Endothelial cell (in vitro differentiated cells): ENCODE measurements around the gene PRR14L. TPM values are rescaled to one million over a fixed set of nuclear protein-coding genes. Genes with fewer than 3 reads are reported as not detected.

Experiments
- DNase-seq: peaks from one replicate; pipeline ENCODE4 v3.0.0; 2021; ENCODE audit warnings: low spot score
- H3K27ac Mint-ChIP-seq: one replicate; pipeline ENCODE4 v1.8.0; 2021; ENCODE audit warnings: mixed read lengths, inconsistent platforms; ENCODE audit not compliant: unreplicated experiment
- H3K27me3 Mint-ChIP-seq: one replicate; pipeline ENCODE4 v1.8.0; 2021; ENCODE audit warnings: mild to moderate bottlenecking, moderate library complexity, mixed read lengths, inconsistent platforms; ENCODE audit not compliant: unreplicated experiment
- H3K36me3 Mint-ChIP-seq: one replicate; pipeline ENCODE4 v1.8.0; 2021; ENCODE audit warnings: mild to moderate bottlenecking, low read depth, mixed read lengths, inconsistent platforms; ENCODE audit not compliant: unreplicated experiment
- H3K4me1 Mint-ChIP-seq: one replicate; pipeline ENCODE4 v1.8.0; 2021; ENCODE audit warnings: mild to moderate bottlenecking, mixed read lengths, inconsistent platforms; ENCODE audit not compliant: unreplicated experiment
- H3K4me3 Mint-ChIP-seq: one replicate; pipeline ENCODE4 v1.8.0; 2021; ENCODE audit warnings: mild to moderate bottlenecking, mixed read lengths, inconsistent platforms; ENCODE audit not compliant: unreplicated experiment
- H3K9me3 Mint-ChIP-seq: one replicate; pipeline ENCODE4 v1.8.0; 2021; ENCODE audit warnings: mixed read lengths, inconsistent platforms; ENCODE audit not compliant: unreplicated experiment
- CTCF ChIP-seq: fragments of 200-600 bp; sonication (generic); IDR thresholded peaks from one replicate; pipeline ENCODE4 v1.5.0; 2021; ENCODE audit warnings: antibody characterized with exemption; ENCODE audit not compliant: unreplicated experiment
- total RNA-seq: library from RNA; stranded (reverse); fragmentation: NEBNext Ultra II Directional; extraction: Animal tissue kit (Norgen Biotek cat#: 25700); gene quantifications from one replicate; pipeline ENCODE4 v1.2.1, GENCODE V29; 2021; ENCODE audit not compliant: unreplicated experiment

The PRR14L gene
- total RNA-seq, 1 donor from 2014 or later, result 76.9 TPM

- no peaks in the 10 kb centered on the region for H3K9me3 Mint-ChIP-seq
- H3K4me1 Mint-ChIP-seq, result peaks cover 8% of the 10 kb centered on the region
- no peak for TF ChIP-seq CTCF
- H3K4me3 Mint-ChIP-seq, result no peak overlapping the region
- peaks cover 4% of the 10 kb centered on the region for H3K36me3 Mint-ChIP-seq
- H3K27me3 Mint-ChIP-seq, result peaks cover under 1% of the 10 kb centered on the region
- no peak for DNase-seq
- H3K27ac Mint-ChIP-seq, result no peak overlapping the region
These were observed 98.3 kb downstream of the PRR14L start for GRCh38 chr22:31651664-31652063.

DNA sequence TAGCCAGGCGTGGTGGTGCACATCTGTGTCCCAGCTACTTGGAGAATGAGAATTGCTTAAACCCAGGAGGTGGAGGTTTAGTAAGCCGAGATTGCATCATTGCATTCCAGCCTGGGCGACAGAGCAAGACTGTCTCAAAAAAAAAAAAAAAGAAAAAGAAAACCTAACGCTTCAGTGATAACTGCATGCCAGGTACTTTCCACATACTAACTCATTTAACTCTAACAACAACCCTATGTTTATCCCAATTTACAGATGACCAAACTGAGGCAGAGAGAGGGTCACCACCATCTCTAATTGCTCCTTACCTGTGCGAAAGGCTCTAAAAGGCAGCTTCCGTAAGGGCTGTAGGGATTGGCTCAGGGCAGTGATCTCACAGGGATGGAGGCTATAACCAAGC, 99.5 kb downstream of the PRR14L start:
- peaks cover 3% of the 10 kb centered on the region for H3K36me3 Mint-ChIP-seq
- DNase-seq, result no peak
- H3K4me1 Mint-ChIP-seq, result peaks cover 8% of the 10 kb centered on the region
- H3K27ac Mint-ChIP-seq, result no peak overlapping the region
- no peak for TF ChIP-seq CTCF
- H3K4me3 Mint-ChIP-seq, result no peak overlapping the region
- H3K9me3 Mint-ChIP-seq, result no peaks in the 10 kb centered on the region
- H3K27me3 Mint-ChIP-seq, result no peaks in the 10 kb centered on the region

GRCh38 chr22:31647523-31648320, 102.2 kb downstream of the PRR14L start:
- no peaks in the 10 kb centered on the region for H3K4me1 Mint-ChIP-seq
- no peaks in the 10 kb centered on the region for H3K9me3 Mint-ChIP-seq
- H3K27ac Mint-ChIP-seq, result no peak overlapping the region
- H3K4me3 Mint-ChIP-seq, result no peak overlapping the region
- no peak for TF ChIP-seq CTCF
- no peaks in the 10 kb centered on the region for H3K27me3 Mint-ChIP-seq
- no peak for DNase-seq
- peaks cover 4% of the 10 kb centered on the region for H3K36me3 Mint-ChIP-seq

GRCh38 chr22:31647066-31647465, 102.9 kb downstream of the PRR14L start:
- Mint-ChIP-seq H3K4me3 (no peak overlapping the region), H3K36me3 (peaks cover 4% of the 10 kb centered on the region), H3K27ac (no peak overlapping the region), H3K9me3 (no peaks in the 10 kb centered on the region), H3K4me1 (no peaks in the 10 kb centered on the region), H3K27me3 (no peaks in the 10 kb centered on the region)
- no peak for TF ChIP-seq CTCF
- no peak for DNase-seq

DNA sequence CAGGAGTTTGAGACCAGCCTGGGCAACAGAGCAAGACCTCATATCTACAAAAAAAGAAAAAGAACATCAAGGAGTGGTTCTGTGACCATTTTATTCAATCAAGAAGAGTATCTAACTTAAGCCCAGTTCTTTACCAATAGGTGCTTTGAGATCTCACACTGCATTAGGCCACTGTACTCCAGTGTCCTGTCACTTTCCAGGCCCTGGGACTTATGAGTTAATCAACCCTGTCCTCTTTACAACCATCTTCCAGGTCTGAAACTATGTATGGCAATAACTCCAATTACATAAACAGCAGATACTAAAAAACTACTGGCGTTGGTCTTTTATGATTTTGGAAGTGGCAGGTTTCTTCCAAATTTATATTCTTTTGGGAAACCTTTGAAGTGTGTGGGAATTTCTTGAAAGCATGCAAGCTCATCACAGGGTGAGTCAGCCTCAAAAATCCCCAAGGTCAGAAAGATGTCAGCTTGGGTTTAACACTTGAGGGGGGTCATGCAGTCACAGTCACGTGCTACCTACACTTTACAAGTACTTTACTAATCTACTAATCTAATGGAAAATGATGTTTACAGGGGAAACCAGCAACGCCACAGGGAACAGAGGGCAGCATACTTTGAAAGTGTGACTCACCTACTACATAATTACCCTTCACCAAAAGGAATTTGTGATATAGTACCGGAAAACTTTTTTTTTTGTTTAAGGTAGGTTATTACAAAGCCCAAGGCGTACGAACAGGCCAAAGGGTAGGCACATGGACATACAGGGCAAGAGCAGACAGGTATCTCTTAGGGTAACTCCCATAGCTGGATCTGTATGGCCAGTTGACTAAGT, 103.5 kb downstream of the PRR14L start:
- Mint-ChIP-seq H3K27me3 (no peaks in the 10 kb centered on the region), H3K36me3 (peaks cover 4% of the 10 kb centered on the region), H3K9me3 (no peaks in the 10 kb centered on the region), H3K4me1 (no peaks in the 10 kb centered on the region), H3K27ac (no peak overlapping the region), H3K4me3 (no peak overlapping the region)
- TF ChIP-seq CTCF, result no peak
- no peak for DNase-seq
